ENCODE data around the gene UFM1.

Gene UFM1

DNA sequence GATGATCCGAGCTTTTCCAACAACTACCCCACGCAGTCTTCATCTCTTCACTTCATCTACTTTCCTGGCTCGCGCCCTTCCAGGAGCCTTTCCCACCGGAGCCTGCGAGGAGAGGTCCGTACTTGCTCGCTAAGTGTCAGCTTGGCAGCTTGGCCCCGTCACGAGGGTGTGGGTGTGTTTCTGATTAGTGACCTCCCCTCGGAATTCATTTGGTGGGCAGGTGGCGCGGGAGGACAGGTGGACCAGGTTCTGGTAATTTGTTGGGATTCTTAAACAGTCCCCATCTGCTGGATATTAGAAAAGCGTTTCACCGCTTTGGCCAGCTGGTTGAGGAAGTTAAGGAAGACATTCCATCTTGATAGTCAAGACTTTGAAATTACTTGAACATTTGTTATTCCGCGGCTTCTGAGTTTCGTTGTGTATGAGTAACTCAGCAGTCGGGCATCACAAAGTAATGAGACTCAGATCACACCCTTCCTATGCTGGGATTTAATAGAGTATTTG, 515 bp downstream of the UFM1 start:
- TF ChIP-seq CTCF (IDR thresholded peaks at IDR 0.05), result no peak

GRCh38 chr13:38355595-38356119, 6.0 kb downstream of the UFM1 start:
- no peak for TF ChIP-seq CTCF (IDR thresholded peaks at IDR 0.05)

DNA sequence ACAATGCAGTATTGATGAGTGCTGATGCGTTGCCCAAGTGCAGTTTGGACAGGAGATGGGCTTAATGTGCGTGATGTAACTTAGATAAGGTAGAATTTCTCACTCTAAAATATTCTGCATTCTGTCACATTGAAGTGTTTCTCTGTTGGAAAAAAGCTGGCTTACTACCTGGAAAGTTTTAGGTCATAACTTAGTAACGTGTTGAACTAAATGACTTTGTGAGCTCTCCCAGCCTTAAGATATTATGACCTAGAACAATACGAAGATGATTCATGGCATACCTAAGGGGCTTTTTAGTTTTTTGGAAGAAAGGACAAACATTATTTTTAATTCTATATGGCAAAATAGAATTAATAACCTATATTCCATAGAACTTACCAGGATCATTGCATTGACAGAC, 9.0 kb downstream of the UFM1 start:
- no peak for TF ChIP-seq CTCF (IDR thresholded peaks at IDR 0.05)

GRCh38 chr13:38361542-38362262, 12.1 kb downstream of the UFM1 start:
- no peak for TF ChIP-seq CTCF (IDR thresholded peaks at IDR 0.05)

GRCh38 chr13:38363219-38363618, 13.6 kb downstream of the UFM1 start:
- no peak for TF ChIP-seq CTCF (IDR thresholded peaks at IDR 0.05)

DNA sequence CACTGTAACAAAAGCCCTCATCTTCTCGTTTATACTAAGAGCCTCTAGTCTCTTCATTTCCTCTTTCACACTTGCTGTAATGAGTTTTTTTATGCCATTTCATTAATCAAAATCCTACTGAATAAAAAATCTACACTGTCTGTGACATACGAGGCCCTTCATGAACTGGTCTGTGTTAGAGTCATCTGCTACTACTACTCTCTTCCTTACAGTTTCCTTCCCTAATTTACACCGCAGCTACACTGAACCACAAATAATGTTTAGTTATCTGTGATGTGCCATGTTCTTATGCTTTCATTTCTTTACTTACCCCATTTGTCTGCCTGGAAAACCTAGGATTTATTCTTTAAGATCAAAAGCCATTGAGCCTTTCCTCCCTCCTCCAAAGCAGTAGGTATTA, 16.0 kb downstream of the UFM1 start:
- no peak for TF ChIP-seq CTCF (IDR thresholded peaks at IDR 0.05)

DNA sequence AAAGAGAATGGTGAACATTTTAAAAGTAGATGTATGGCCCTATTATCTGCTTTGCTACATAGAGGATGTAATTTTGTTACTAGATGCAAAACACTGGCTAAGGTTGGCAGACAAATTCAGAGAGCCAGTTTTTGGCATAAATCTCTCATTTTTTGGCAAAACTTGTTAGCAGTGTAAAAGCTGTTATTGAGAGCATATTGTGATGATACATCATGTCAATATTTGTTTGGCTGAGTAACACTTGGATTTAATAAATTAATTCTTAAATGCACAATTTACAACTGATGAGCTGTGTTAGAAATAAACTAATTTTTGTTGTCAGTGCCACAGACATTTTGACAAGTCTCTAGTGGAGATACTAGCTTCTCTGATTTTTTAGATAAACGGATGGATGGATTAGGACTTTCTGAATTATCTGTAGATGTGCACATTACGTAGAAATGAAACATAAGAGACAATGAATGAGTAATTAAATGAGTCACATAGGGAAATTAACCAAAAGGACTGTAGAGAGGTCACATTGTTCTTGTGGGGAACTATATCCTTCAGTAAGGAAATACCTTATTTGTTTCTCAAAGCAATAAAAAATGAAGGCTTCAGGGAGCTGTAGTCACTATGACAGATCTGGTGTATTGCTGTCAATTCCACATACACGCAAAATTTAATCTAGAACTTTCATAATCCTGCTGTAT, 17.4 kb downstream of the UFM1 start:
- no peak for TF ChIP-seq CTCF (IDR thresholded peaks at IDR 0.05)

Data from LNCAP (cell line).